ENCODE results near the gene RAI1.

RAI1 gene

DNA sequence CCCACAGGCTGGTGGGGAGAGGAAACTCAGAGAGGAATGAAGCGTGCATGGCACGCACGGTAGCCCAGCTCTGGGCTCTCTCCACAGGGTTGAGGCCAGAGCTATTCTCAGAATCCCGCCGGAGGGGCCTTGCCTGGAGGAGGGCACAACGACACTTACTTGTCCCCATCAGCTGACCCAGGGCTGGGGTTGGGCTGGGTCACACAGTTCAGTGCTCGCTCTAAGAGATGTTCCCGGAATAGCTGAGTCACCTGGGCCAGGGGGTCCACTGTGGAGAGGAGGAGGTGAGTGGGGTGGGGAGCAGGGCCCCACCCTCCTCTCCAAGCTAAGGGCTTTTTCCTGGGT is 133.8 kb downstream of the RAI1 start:
- no peak overlapping the region for H3K4me3 ChIP-seq (replicated peaks; ENCODE audit: low read depth, low read length)
- TF ChIP-seq, protein P1, sequence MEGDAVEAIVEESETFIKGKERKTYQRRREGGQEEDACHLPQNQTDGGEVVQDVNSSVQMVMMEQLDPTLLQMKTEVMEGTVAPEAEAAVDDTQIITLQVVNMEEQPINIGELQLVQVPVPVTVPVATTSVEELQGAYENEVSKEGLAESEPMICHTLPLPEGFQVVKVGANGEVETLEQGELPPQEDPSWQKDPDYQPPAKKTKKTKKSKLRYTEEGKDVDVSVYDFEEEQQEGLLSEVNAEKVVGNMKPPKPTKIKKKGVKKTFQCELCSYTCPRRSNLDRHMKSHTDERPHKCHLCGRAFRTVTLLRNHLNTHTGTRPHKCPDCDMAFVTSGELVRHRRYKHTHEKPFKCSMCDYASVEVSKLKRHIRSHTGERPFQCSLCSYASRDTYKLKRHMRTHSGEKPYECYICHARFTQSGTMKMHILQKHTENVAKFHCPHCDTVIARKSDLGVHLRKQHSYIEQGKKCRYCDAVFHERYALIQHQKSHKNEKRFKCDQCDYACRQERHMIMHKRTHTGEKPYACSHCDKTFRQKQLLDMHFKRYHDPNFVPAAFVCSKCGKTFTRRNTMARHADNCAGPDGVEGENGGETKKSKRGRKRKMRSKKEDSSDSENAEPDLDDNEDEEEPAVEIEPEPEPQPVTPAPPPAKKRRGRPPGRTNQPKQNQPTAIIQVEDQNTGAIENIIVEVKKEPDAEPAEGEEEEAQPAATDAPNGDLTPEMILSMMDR (IDR thresholded peaks at IDR 0.05; ENCODE audit: low read depth, low read length, missing control alignments), result no peak

DNA sequence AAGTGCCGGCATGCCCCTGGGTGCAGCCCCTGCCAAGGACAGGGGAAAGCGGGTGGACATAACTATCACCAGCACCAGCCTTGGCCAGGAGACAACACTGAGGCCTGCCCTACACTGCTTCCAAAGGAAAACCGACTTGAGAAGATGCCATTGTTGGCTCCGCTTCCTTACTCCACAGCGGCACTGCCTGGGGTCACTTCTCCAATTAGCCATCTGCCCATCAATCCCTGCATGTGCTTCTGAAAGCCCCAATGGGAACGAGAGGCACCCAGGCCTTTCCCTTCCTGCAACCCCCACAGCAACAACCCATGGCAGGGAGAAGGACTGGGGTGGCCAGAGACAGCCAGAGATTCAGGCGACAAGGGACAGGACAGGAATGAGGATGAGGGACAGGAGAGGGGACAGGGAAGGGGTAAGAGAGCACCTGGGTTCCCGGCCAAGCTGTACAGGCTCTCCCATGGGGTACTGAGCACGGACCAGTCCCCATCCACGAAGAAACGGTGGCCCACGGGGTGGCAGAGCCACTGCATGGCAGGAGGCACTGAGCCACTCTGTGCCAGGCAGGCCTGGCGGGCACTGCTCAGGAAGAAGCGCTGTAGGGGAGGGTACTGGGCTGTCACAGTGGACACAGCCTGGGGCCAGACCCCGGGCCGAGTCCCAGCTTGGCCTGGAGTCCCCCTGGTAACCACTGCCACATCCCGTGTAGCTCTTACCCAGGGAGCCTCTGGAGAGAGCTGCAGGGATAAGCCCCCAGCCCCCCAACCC is 134.4 kb downstream of the RAI1 start:
- TF ChIP-seq, protein P1 (IDR thresholded peaks at IDR 0.05; ENCODE audit: low read depth, low read length, missing control alignments), result no peak
- no peak for DNase-seq (ENCODE audit: extremely low read depth, low read depth)
- H3K4me3 ChIP-seq (replicated peaks; ENCODE audit: low read depth, low read length), result no peak overlapping the region

More for the DNA sequence above, 133.8 kb downstream of the RAI1 start:
- no peak for DNase-seq (ENCODE audit: extremely low read depth, low read depth)

DNA sequence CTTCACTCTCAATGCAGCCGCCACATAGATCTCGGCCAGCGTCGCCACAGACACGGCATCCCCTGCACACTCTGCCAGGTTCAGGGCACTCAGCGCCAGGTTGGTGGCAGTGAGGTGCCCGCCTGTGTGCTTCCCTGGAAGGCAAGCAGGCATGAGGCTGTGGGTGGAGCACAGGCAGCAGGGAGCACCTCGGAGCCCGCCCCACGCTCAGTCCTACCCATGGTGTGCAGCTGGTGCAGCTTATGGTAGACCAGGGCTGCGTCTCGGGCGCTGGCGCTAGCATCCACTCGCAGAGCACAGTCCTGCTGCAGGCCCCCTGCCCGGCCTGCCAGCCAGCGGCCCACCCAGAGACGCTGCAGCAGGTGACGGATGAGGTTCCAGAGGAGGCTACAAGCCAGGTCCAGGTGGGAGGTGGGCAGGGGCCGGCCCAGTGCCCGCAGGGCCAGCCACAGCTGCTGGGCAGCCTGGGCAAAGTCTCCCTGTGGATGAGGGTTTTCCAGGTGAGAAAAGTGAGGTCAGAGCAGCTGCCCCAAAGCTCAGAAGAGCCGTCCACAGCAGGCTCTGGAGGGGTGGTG is 135.1 kb downstream of the RAI1 start:
- TF ChIP-seq, protein P1 (IDR thresholded peaks at IDR 0.05; ENCODE audit: low read depth, low read length, missing control alignments), result no peak
- no peak overlapping the region for H3K4me3 ChIP-seq (replicated peaks; ENCODE audit: low read depth, low read length)
- DNase-seq (ENCODE audit: extremely low read depth, low read depth), result no peak

DNA sequence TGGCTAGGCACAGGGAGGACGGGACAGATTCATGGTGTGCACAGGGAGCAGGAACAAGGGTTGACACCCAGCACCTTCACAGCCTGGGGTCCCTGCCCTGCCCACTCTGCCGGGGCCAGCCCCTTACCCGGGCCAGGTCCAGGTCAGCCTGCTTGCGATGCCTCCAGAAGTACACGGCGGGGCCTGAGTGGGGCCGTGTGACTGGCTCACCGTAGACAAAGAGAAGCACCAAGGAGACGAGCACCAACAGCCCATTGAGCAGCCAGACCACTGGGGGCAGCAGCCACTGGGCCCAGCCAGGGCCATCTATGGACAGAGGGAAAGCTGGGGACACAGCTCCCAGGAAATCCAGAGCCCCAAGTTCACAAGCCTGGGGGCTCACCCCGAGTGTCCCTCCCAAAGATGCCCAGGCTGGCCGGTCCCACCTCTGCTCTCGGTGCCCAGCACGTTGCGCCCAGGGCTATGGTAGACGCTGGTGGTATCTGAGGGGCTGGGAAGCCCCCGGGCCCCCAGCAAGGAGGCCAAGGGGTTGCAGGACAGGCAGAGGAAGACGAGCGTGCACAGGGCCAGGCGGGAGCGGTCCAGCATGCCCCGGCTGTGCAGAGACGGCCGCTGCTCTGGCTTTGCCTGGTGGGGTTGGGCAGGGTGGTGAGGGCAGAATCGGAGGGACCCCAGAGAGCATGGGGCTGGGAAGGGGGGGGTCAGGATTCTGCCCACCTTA is 135.7 kb downstream of the RAI1 start:
- DNase-seq (ENCODE audit: extremely low read depth, low read depth), result no peak
- no peak overlapping the region for H3K4me3 ChIP-seq (replicated peaks; ENCODE audit: low read depth, low read length)
- TF ChIP-seq, protein P1 (IDR thresholded peaks at IDR 0.05; ENCODE audit: low read depth, low read length, missing control alignments), result no peak

DNA sequence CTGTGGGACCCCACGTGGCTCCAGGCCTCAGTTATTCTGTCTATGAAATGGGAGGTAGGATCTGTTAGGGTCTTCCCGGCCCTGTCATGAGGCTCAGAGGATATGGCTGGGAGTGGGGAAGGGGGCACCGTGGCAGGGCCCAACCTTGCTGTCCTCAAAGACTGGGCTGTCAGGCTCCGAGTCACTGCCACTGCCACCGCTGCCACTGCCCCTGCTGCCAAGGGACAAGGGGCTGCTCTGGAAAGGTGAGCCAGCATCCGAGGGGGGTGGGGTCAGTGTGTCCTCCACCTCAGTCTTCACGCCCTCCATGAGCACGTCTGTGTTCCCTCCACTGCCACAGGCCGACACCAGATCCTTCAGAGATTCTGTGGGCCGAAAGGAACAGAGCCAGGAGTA is 136.3 kb downstream of the RAI1 start:
- TF ChIP-seq, protein P1 (IDR thresholded peaks at IDR 0.05; ENCODE audit: low read depth, low read length, missing control alignments), result no peak
- DNase-seq (ENCODE audit: extremely low read depth, low read depth), result no peak
- no peak overlapping the region for H3K4me3 ChIP-seq (replicated peaks; ENCODE audit: low read depth, low read length)

DNA sequence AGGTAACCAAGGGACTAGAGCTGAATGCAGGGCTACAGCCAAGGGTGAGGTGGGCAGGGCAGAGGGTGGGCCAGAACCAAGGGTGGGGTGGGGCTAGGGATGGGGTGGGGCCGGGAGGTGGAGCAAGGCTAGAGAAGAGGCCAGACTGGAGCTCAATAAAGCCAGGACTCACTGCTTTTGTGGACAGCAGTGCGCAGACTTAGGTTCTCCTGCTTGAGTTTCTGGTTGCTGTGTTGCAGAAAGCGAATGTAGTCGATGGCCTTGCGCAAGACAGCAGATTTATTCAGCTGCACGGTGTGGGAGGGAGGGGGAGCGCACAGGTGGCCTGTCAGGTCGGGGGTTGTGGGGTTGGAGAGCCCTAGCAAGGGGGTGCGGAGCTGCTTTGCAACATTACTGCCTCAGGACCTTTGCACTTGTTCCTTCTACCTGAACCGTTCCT is 136.8 kb downstream of the RAI1 start:
- DNase-seq (ENCODE audit: extremely low read depth, low read depth), result no peak
- TF ChIP-seq, protein P1 (IDR thresholded peaks at IDR 0.05; ENCODE audit: low read depth, low read length, missing control alignments), result no peak
- H3K4me3 ChIP-seq (replicated peaks; ENCODE audit: low read depth, low read length), result no peak overlapping the region
